Body of pancreas (tissue), 4 donors: ENCODE results near the gene PLEKHD1.

ENCODE experiments used
- POLR2A ChIP-seq, 3 donors: fragments of 450-650 bp; IDR thresholded peaks; one replicate each; pipeline ENCODE4 v1.6.1; 2016; ENCODE audit warnings: antibody characterized with exemption in 3 of 3, mild to moderate bottlenecking in 2 of 3
- TF ChIP-seq, protein P1 (sequence below), 7 experiments: fragments of 450-650 bp in 4 of 7; fragments of 200-600 bp in 3 of 7; sonication (generic) in 3 of 7; IDR thresholded peaks; one replicate each; pipeline ENCODE4 v1.5.1; 2016 to 2019; ENCODE audit warnings: antibody characterized with exemption in 7 of 7

DNA sequence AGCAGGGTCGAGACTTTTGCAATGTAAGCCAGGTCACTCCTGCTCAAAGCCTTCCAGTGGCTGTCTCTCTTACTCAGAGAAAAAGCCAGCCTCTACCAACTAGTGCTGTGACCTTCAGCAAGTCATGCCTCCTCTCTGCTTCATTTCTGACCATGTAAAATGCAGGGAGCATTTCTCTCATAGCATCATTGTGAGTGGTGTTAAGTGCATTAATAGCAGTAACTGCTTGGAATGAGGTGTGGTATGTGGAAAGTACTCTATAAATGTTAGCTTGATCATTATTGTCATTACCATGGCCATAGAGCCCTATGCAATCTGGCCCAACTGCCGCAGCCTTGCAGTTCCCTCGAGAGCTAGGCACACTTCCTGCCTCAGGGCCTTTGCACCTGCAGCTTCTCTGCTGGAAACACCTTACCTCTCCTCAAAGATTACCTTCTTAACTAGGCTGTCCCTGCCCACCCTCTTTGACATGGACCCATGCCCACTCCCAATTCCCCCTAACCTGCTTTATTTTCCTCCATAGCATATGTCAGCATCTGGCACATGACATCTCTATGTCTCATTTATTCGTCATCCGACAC, 10.9 kb downstream of the PLEKHD1 start:
- TF ChIP-seq, protein P1, sequence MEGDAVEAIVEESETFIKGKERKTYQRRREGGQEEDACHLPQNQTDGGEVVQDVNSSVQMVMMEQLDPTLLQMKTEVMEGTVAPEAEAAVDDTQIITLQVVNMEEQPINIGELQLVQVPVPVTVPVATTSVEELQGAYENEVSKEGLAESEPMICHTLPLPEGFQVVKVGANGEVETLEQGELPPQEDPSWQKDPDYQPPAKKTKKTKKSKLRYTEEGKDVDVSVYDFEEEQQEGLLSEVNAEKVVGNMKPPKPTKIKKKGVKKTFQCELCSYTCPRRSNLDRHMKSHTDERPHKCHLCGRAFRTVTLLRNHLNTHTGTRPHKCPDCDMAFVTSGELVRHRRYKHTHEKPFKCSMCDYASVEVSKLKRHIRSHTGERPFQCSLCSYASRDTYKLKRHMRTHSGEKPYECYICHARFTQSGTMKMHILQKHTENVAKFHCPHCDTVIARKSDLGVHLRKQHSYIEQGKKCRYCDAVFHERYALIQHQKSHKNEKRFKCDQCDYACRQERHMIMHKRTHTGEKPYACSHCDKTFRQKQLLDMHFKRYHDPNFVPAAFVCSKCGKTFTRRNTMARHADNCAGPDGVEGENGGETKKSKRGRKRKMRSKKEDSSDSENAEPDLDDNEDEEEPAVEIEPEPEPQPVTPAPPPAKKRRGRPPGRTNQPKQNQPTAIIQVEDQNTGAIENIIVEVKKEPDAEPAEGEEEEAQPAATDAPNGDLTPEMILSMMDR (IDR thresholded peaks at IDR 0.05), result no peak
- TF ChIP-seq POLR2A (IDR thresholded peaks at IDR 0.05), result no peak
